GM19099 (cell line): ENCODE results near the gene ACTL7B.

Experiments used
- POLR2A ChIP-seq: IDR thresholded peaks from 3 replicates; pipeline ENCODE4 v1.6.1; 2011; ENCODE audit warnings: low read depth; ENCODE audit not compliant: insufficient read length; ENCODE audit errors: extremely low read depth

ACTL7B gene

GRCh38 chr9:108834959-108835665 lies 20.7 kb downstream of the ACTL7B start:
- TF ChIP-seq POLR2A, result no peak

- TF ChIP-seq POLR2A, result no peak
Measured at GRCh38 chr9:108832179-108832500, 23.6 kb downstream of the ACTL7B start.

- TF ChIP-seq POLR2A, result no peak
Measured at GRCh38 chr9:108831496-108832178, 24.1 kb downstream of the ACTL7B start.

GRCh38 chr9:108830272-108830671 lies 25.5 kb downstream of the ACTL7B start:
- TF ChIP-seq POLR2A, result no peak

GRCh38 chr9:108823829-108824228 lies 32.0 kb downstream of the ACTL7B start:
- no peak for TF ChIP-seq POLR2A

GRCh38 chr9:108816037-108816436 lies 39.7 kb downstream of the ACTL7B start:
- TF ChIP-seq POLR2A, result no peak

GRCh38 chr9:108815156-108815555 lies 40.6 kb downstream of the ACTL7B start:
- no peak for TF ChIP-seq POLR2A

- no peak for TF ChIP-seq POLR2A
Measured at GRCh38 chr9:108813951-108814601, 41.7 kb downstream of the ACTL7B start.

GRCh38 chr9:108812396-108813025 lies 43.3 kb downstream of the ACTL7B start:
- no peak for TF ChIP-seq POLR2A

- TF ChIP-seq POLR2A, result no peak
Measured at GRCh38 chr9:108811944-108812343, 43.8 kb downstream of the ACTL7B start.

- no peak for TF ChIP-seq POLR2A
Measured at GRCh38 chr9:108809269-108809668, 46.5 kb downstream of the ACTL7B start.
